Renal cortex interstitium (tissue), 11 donors: ENCODE measurements around the gene TK1. TPM values are rescaled to one million over a fixed set of nuclear protein-coding genes. Genes with fewer than 3 reads are reported as not detected.

Source experiments
- DNase-seq, 11 donors: peaks; one replicate each; pipeline ENCODE4 v3.0.0-alpha.2; 2013; ENCODE audit warnings: low read depth in 9 of 11, low spot score in 4 of 11; ENCODE audit errors: extremely low read depth in 1 of 11
- polyA plus RNA-seq, 3 donors: library from polyadenylated mRNA; unstranded; fragments of 120-200 nt; gene quantifications; one replicate each; pipeline ENCODE4 v1.2.1, GENCODE V29; 2013; ENCODE audit not compliant: insufficient read length in 3 of 3

TK1 gene
- polyA plus RNA-seq, 3 donors: 27.0 to 34.5 (median 28.7) TPM

GRCh38 chr17:78168903-78169793 is 17.7 kb downstream of the TK1 start:
- DNase-seq: no peak

- DNase-seq: peak in 5 of 11 donors; percentile 63 to 77 (median 74)
Observed at GRCh38 chr17:78168242-78168902, 18.5 kb downstream of the TK1 start, which contains the start of gene SYNGR2. SYNGR2 (plus strand) TSS chr17:78168581; CDS start chr17:78168617, 36 bp downstream.

GRCh38 chr17:78166416-78166815 is 20.4 kb downstream of the TK1 start:
- DNase-seq: no peak

GRCh38 chr17:78164748-78165607 is 21.9 kb downstream of the TK1 start:
- DNase-seq: no peak

GRCh38 chr17:78163881-78164747 is 22.7 kb downstream of the TK1 start:
- no peak for DNase-seq

- DNase-seq: no peak
Observed at GRCh38 chr17:78159575-78160158, 27.2 kb downstream of the TK1 start.

GRCh38 chr17:78154903-78155811 is 31.7 kb downstream of the TK1 start:
- no peak for DNase-seq

- no peak for DNase-seq
Observed at GRCh38 chr17:78151514-78152008, 35.3 kb downstream of the TK1 start.

- no peak for DNase-seq
Observed at GRCh38 chr17:78148286-78149016, 38.4 kb downstream of the TK1 start.

GRCh38 chr17:78147315-78147998 is 39.4 kb downstream of the TK1 start:
- DNase-seq: no peak

GRCh38 chr17:78146881-78147280 is 40.0 kb downstream of the TK1 start:
- no peak for DNase-seq

GRCh38 chr17:78146471-78146869 is 40.4 kb downstream of the TK1 start:
- no peak for DNase-seq

GRCh38 chr17:78144736-78145641 is 41.9 kb downstream of the TK1 start:
- no peak for DNase-seq

- DNase-seq: peak in 3 of 11 donors; percentile 71 to 80 (median 77)
Observed at GRCh38 chr17:78144147-78144719, 42.6 kb downstream of the TK1 start.
